ENCODE data around the gene HMGCS1. TPM values are rescaled to one million over a fixed set of nuclear protein-coding genes. Genes with fewer than 3 reads are reported as not detected.
A peak's percentile ranks its signal among the peaks of the same experiment; 100 is the strongest.

Gene HMGCS1
- total RNA-seq, 2 donors from 2014 or later, result 142 to 176 TPM

GRCh38 chr5:43301653-43302091 is 11.5 kb downstream of the HMGCS1 start:
- peaks cover 79% of the 10 kb centered on the region for H3K36me3 ChIP-seq (ENCODE audit: control insufficient read depth, insufficient read depth, low read length)
- H3K27ac Mint-ChIP-seq, result no peak overlapping the region

GRCh38 chr5:43300112-43300511 is 13.1 kb downstream of the HMGCS1 start:
- TF ChIP-seq, protein P1, sequence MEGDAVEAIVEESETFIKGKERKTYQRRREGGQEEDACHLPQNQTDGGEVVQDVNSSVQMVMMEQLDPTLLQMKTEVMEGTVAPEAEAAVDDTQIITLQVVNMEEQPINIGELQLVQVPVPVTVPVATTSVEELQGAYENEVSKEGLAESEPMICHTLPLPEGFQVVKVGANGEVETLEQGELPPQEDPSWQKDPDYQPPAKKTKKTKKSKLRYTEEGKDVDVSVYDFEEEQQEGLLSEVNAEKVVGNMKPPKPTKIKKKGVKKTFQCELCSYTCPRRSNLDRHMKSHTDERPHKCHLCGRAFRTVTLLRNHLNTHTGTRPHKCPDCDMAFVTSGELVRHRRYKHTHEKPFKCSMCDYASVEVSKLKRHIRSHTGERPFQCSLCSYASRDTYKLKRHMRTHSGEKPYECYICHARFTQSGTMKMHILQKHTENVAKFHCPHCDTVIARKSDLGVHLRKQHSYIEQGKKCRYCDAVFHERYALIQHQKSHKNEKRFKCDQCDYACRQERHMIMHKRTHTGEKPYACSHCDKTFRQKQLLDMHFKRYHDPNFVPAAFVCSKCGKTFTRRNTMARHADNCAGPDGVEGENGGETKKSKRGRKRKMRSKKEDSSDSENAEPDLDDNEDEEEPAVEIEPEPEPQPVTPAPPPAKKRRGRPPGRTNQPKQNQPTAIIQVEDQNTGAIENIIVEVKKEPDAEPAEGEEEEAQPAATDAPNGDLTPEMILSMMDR (conservative IDR thresholded peaks at IDR 0.05), result no peak
- Histone ChIP-seq H3K27ac (ENCODE audit: low read depth, low read length) (no peak overlapping the region), H3K4me1 (ENCODE audit: control insufficient read depth, insufficient read depth, low read length) (no peaks in the 10 kb centered on the region), H3K9me3 (ENCODE audit: control insufficient read depth, low read length) (no peaks in the 10 kb centered on the region), H3K9ac (ENCODE audit: extremely low read depth, low read length, poor library complexity, severe bottlenecking) (no peak overlapping the region), H3K27me3 (ENCODE audit: control insufficient read depth, insufficient read depth, low read length, poor library complexity, severe bottlenecking) (no peaks in the 10 kb centered on the region), H3K36me3 (ENCODE audit: control insufficient read depth, insufficient read depth, low read length) (peaks cover 88% of the 10 kb centered on the region), H3K4me3 (ENCODE audit: low read length) (no peak overlapping the region)
- Mint-ChIP-seq H3K36me3 (ENCODE audit: low read depth) (peaks cover 68% of the 10 kb centered on the region), H3K4me3 (no peak overlapping the region), H3K27ac (no peak overlapping the region), H3K27me3 (ENCODE audit: insufficient read depth) (no peaks in the 10 kb centered on the region), H3K4me1 (peaks cover 2% of the 10 kb centered on the region), H3K9me3 (no peaks in the 10 kb centered on the region)
- no peak for DNase-seq
- 80 to 100% methylated on average over 1 of the region's 1 CpG for WGBS, 2 experiments (ENCODE audit: insufficient coverage in 1 of 2, insufficient read length in 1 of 2)

More at GRCh38 chr5:43301653-43302091, 11.5 kb downstream of the HMGCS1 start:
- Mint-ChIP-seq H3K27me3 (ENCODE audit: insufficient read depth) (no peaks in the 10 kb centered on the region), H3K4me3 (no peak overlapping the region), H3K36me3 (ENCODE audit: low read depth) (peaks cover 62% of the 10 kb centered on the region), H3K9me3 (no peaks in the 10 kb centered on the region), H3K4me1 (peaks cover 2% of the 10 kb centered on the region)
- 86 to 100% methylated on average over 1 to 3 of the region's 3 CpGs for WGBS, 2 experiments (ENCODE audit: insufficient coverage in 1 of 2, insufficient read length in 1 of 2)
- Histone ChIP-seq H3K9me3 (ENCODE audit: control insufficient read depth, low read length) (no peaks in the 10 kb centered on the region), H3K4me3 (ENCODE audit: low read length) (no peak overlapping the region), H3K4me1 (ENCODE audit: control insufficient read depth, insufficient read depth, low read length) (no peaks in the 10 kb centered on the region), H3K27ac (ENCODE audit: low read depth, low read length) (peak overlapping the region; percentile 6), H3K27me3 (ENCODE audit: control insufficient read depth, insufficient read depth, low read length, poor library complexity, severe bottlenecking) (no peaks in the 10 kb centered on the region), H3K9ac (ENCODE audit: extremely low read depth, low read length, poor library complexity, severe bottlenecking) (no peak overlapping the region)
- TF ChIP-seq, protein P1 (conservative IDR thresholded peaks at IDR 0.05), result no peak
- DNase-seq, result no peak

DNA sequence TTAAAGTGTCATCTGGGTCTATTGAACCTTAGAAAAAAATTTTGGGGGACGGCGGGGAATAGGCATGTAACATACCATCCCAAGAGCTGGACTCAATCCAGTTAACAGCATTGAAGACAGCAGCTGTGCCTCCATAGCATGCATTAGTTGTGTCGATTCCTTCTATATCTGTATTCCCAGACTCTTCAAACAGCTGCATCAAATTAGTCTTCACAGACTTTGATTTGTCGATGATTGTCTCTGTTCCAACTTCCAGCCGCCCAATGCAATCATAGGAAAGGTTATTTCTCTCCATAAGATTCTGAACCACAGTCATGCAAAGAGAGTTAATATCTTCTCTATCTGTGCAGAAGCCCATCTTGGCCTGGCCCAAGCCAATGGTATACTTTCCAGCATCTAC is 14.8 kb downstream of the HMGCS1 start:
- H3K27ac ChIP-seq (ENCODE audit: low read depth, low read length), result no peak overlapping the region
- 95 to 96% methylated on average over 5 of the region's 5 CpGs for WGBS, 2 experiments (ENCODE audit: insufficient coverage in 1 of 2, insufficient read length in 1 of 2)
- Mint-ChIP-seq H3K27me3 (ENCODE audit: insufficient read depth) (no peaks in the 10 kb centered on the region), H3K4me1 (peaks cover under 1% of the 10 kb centered on the region), H3K27ac (no peak overlapping the region), H3K36me3 (ENCODE audit: low read depth) (peaks cover 74% of the 10 kb centered on the region), H3K4me3 (no peak overlapping the region), H3K9me3 (no peaks in the 10 kb centered on the region)
- H3K4me3 ChIP-seq (ENCODE audit: low read length), result no peak overlapping the region
- no peaks in the 10 kb centered on the region for H3K4me1 ChIP-seq (ENCODE audit: control insufficient read depth, insufficient read depth, low read length)
- peaks cover 92% of the 10 kb centered on the region for H3K36me3 ChIP-seq (ENCODE audit: control insufficient read depth, insufficient read depth, low read length)
- TF ChIP-seq, protein P1 (conservative IDR thresholded peaks at IDR 0.05), result no peak
- no peaks in the 10 kb centered on the region for H3K27me3 ChIP-seq (ENCODE audit: control insufficient read depth, insufficient read depth, low read length, poor library complexity, severe bottlenecking)
- no peaks in the 10 kb centered on the region for H3K9me3 ChIP-seq (ENCODE audit: control insufficient read depth, low read length)
- H3K9ac ChIP-seq (ENCODE audit: extremely low read depth, low read length, poor library complexity, severe bottlenecking), result no peak overlapping the region
- DNase-seq, result no peak
